Measurements from ENCODE around the gene TDP1. TPM values are rescaled to one million over a fixed set of nuclear protein-coding genes. Genes with fewer than 3 reads are reported as not detected.

TDP1 gene
- total and polyA plus RNA-seq, 2 of the 13 experiments (the other 11 are each of a cell fraction or from before 2014, with no cell fraction given), result 16.4 to 31.2 TPM

DNA sequence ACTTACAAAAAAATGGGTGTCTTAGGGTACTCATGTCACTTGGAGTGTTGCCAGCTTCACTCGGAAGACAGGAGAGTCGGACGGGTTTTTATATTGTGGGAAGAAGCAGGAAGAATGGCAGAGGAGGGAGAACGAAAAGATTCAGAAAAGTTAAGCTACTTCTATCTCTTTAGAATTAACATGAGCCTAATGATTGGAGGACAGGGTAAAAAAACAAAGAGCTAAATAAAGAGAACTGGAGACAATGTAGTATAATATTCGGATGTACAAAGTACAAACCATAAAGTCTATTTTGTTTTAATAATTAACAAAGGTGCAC is 45.1 kb upstream of the TDP1 start:
- Histone ChIP-seq H3K27ac (ENCODE audit: extremely low read length, insufficient read depth, low read length) (peak overlapping the region; percentile 93), H3K9ac (ENCODE audit: insufficient read depth, low read depth, low read length) (peak overlapping the region; percentile 79), H3K4me1 (ENCODE audit: insufficient read depth, low read length) (peaks cover 71% of the 10 kb centered on the region), H3K27me3 (ENCODE audit: control insufficient read depth in 1 of 2, insufficient read depth in 2 of 2, low read length in 2 of 2) (no peaks in the 10 kb centered on the region), H3K4me3 (replicated peaks in 1 of 3; ENCODE audit: insufficient read depth in 1 of 3, low read depth in 2 of 3, low read length in 3 of 3) (peak overlapping the region; percentile 42 to 60 (median 52); a peak in 5 of 6 replicates), H3K79me2 (ENCODE audit: insufficient read depth, low read length) (peaks cover 2% of the 10 kb centered on the region), H3K36me3 (replicated peaks in 1 of 2; ENCODE audit: control insufficient read depth in 1 of 2, insufficient read depth in 2 of 2, low read length in 2 of 2) (no peaks in the 10 kb centered on the region), H3K4me2 (ENCODE audit: low read depth, low read length) (peak overlapping the region; percentile 65), H3K9me3 (ENCODE audit: low read length) (no peaks in the 10 kb centered on the region), H4K20me1 (ENCODE audit: insufficient read depth, low read length) (no peaks in the 10 kb centered on the region), H2AFZ (ENCODE audit: low read length) (no peak overlapping the region)
- WGBS (ENCODE audit: low lambda C conversion rate), result under 1% methylated on average over 5 of the region's 5 CpGs
- no TSS peak for BruUV-seq (replicated peaks)
- ChIA-PET POLR2A (interaction anchor here (0.7 to 1.6 kb wide), 9 partner anchors 11 to 899 kb away, joined by 3 to 8 read pairs (median 3); no protein-coding TSS in a partner anchor), CTCF (ENCODE audit: low intra/inter-chr PET ratio, low total read pairs) (no interaction called here)
- in situ Hi-C loops (cut with HindIII; ENCODE audit: extremely low pct_ligation_motif_present, low pct_unique_long_range_greater_than_20kb) (loop anchor here (5.0 to 25.0 kb wide), 3 partner anchors 498 to 868 kb away; partner anchors contain the start of gene FOXN3), intact Hi-C loops (cut with micrococcal nuclease; ENCODE audit: unreplicated experiment) (loop anchor here (5.0 to 10.0 kb wide), 5 partner anchors 136 to 883 kb away; partner anchors contain the start of gene FOXN3)
- no peak for DNase-seq (ENCODE audit: low spot score)
- FAIRE-seq, result no peak
- no peak for ATAC-seq
- TF ChIP-seq, protein P1, sequence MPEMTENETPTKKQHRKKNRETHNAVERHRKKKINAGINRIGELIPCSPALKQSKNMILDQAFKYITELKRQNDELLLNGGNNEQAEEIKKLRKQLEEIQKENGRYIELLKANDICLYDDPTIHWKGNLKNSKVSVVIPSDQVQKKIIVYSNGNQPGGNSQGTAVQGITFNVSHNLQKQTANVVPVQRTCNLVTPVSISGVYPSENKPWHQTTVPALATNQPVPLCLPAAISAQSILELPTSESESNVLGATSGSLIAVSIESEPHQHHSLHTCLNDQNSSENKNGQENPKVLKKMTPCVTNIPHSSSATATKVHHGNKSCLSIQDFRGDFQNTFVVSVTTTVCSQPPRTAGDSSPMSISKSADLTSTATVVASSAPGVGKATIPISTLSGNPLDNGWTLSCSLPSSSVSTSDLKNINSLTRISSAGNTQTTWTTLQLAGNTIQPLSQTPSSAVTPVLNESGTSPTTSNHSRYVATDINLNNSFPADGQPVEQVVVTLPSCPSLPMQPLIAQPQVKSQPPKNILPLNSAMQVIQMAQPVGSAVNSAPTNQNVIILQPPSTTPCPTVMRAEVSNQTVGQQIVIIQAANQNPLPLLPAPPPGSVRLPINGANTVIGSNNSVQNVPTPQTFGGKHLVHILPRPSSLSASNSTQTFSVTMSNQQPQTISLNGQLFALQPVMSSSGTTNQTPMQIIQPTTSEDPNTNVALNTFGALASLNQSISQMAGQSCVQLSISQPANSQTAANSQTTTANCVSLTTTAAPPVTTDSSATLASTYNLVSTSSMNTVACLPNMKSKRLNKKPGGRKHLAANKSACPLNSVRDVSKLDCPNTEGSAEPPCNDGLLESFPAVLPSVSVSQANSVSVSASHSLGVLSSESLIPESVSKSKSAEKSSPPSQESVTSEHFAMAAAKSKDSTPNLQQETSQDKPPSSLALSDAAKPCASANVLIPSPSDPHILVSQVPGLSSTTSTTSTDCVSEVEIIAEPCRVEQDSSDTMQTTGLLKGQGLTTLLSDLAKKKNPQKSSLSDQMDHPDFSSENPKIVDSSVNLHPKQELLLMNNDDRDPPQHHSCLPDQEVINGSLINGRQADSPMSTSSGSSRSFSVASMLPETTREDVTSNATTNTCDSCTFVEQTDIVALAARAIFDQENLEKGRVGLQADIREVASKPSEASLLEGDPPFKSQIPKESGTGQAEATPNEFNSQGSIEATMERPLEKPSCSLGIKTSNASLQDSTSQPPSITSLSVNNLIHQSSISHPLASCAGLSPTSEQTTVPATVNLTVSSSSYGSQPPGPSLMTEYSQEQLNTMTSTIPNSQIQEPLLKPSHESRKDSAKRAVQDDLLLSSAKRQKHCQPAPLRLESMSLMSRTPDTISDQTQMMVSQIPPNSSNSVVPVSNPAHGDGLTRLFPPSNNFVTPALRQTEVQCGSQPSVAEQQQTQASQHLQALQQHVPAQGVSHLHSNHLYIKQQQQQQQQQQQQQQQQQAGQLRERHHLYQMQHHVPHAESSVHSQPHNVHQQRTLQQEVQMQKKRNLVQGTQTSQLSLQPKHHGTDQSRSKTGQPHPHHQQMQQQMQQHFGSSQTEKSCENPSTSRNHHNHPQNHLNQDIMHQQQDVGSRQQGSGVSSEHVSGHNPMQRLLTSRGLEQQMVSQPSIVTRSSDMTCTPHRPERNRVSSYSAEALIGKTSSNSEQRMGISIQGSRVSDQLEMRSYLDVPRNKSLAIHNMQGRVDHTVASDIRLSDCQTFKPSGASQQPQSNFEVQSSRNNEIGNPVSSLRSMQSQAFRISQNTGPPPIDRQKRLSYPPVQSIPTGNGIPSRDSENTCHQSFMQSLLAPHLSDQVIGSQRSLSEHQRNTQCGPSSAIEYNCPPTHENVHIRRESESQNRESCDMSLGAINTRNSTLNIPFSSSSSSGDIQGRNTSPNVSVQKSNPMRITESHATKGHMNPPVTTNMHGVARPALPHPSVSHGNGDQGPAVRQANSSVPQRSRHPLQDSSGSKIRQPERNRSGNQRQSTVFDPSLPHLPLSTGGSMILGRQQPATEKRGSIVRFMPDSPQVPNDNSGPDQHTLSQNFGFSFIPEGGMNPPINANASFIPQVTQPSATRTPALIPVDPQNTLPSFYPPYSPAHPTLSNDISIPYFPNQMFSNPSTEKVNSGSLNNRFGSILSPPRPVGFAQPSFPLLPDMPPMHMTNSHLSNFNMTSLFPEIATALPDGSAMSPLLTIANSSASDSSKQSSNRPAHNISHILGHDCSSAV (CRISPR knock-in tag; IDR thresholded peaks at IDR 0.05; ENCODE audit: borderline replicate concordance), result no peak
- TF ChIP-seq ZNF12 (CRISPR knock-in tag; IDR thresholded peaks at IDR 0.05), result no peak
- TF ChIP-seq PHF5A (CRISPR knock-in tag; IDR thresholded peaks at IDR 0.05; ENCODE audit: low read depth, unreplicated experiment), result no peak
- no peak for TF ChIP-seq LCORL (IDR thresholded peaks at IDR 0.05)
- TF ChIP-seq LCORL (CRISPR knock-in tag; IDR thresholded peaks at IDR 0.05), result 0 out of 2 replicates have a peak, but pooled peaks have one; percentile 3
- 0 out of 2 replicates have a peak, but pooled peaks have one; percentile 5 for TF ChIP-seq ZNF331 (CRISPR knock-in tag; IDR thresholded peaks at IDR 0.05)
- 0 out of 2 replicates have a peak, but pooled peaks have one; percentile 9 for TF ChIP-seq ZMYM4 (CRISPR knock-in tag; IDR thresholded peaks at IDR 0.05)
- TF ChIP-seq, protein P2, sequence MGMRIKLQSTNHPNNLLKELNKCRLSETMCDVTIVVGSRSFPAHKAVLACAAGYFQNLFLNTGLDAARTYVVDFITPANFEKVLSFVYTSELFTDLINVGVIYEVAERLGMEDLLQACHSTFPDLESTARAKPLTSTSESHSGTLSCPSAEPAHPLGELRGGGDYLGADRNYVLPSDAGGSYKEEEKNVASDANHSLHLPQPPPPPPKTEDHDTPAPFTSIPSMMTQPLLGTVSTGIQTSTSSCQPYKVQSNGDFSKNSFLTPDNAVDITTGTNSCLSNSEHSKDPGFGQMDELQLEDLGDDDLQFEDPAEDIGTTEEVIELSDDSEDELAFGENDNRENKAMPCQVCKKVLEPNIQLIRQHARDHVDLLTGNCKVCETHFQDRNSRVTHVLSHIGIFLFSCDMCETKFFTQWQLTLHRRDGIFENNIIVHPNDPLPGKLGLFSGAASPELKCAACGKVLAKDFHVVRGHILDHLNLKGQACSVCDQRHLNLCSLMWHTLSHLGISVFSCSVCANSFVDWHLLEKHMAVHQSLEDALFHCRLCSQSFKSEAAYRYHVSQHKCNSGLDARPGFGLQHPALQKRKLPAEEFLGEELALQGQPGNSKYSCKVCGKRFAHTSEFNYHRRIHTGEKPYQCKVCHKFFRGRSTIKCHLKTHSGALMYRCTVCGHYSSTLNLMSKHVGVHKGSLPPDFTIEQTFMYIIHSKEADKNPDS (CRISPR knock-in tag; IDR thresholded peaks at IDR 0.05), result no peak
- TF ChIP-seq NCOA2 (CRISPR knock-in tag; IDR thresholded peaks at IDR 0.05), result no peak
- 0 out of 2 replicates have a peak, but pooled peaks have one; percentile 32 for TF ChIP-seq ZNF775 (CRISPR knock-in tag; IDR thresholded peaks at IDR 0.05; ENCODE audit: borderline replicate concordance)
- TF ChIP-seq SOX6 (IDR thresholded peaks at IDR 0.05), result no peak
- TF ChIP-seq SOX6 (CRISPR knock-in tag; IDR thresholded peaks at IDR 0.05), result no peak
- 0 out of 2 replicates have a peak, but pooled peaks have one; percentile 21 for TF ChIP-seq ARNTL (CRISPR knock-in tag; IDR thresholded peaks at IDR 0.05)
- 0 out of 2 replicates have a peak, but pooled peaks have one; percentile 9 for TF ChIP-seq ZNF761 (CRISPR knock-in tag; conservative IDR thresholded peaks at IDR 0.05)
- TF ChIP-seq SOX5 (CRISPR knock-in tag; IDR thresholded peaks at IDR 0.05; ENCODE audit: borderline replicate concordance), result peak; percentile 85; the same call in 1 of the 2 replicates
- TF ChIP-seq, protein P3, sequence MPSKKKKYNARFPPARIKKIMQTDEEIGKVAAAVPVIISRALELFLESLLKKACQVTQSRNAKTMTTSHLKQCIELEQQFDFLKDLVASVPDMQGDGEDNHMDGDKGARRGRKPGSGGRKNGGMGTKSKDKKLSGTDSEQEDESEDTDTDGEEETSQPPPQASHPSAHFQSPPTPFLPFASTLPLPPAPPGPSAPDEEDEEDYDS (CRISPR knock-in tag; IDR thresholded peaks at IDR 0.05), result 0 out of 2 replicates have a peak, but pooled peaks have one; percentile 9

Measured in HepG2 (cell line).